HG03469 (cell line): ENCODE measurements around the gene PIK3R1.
"Not testable (repeated sequence)": the region's sequence is repeated elsewhere in the genome, so short reads cannot be mapped to it uniquely, and the experiment has no call there.

ENCODE experiments used
- ATAC-seq: cut with Tn5 transposase; IDR thresholded peaks from one replicate; pipeline ENCODE4 v1.9.1; 2021; ENCODE audit warnings: mild to moderate bottlenecking, moderate library complexity, moderate number of reproducible peaks; ENCODE audit not compliant: unreplicated experiment

PIK3R1 gene

DNA sequence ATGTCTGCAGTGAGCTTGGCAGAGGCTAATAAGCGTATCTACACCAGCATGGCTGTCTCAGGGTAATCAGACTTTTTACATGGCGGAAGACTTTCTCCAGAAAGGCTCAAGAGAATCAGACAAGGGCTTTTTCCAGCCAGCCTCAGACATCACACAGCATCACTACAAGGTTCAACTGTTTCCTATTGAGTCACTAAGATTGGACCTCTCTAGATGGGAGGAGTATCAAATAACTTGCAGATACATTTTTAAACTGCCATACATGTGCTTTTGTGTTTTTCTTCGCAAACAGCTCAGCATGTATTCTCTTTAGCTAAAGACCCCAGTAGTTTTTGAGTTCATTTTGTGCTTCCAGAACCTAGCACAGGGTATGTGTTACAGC lies 22.9 kb upstream of the PIK3R1 start:
- ATAC-seq, result no peak

DNA sequence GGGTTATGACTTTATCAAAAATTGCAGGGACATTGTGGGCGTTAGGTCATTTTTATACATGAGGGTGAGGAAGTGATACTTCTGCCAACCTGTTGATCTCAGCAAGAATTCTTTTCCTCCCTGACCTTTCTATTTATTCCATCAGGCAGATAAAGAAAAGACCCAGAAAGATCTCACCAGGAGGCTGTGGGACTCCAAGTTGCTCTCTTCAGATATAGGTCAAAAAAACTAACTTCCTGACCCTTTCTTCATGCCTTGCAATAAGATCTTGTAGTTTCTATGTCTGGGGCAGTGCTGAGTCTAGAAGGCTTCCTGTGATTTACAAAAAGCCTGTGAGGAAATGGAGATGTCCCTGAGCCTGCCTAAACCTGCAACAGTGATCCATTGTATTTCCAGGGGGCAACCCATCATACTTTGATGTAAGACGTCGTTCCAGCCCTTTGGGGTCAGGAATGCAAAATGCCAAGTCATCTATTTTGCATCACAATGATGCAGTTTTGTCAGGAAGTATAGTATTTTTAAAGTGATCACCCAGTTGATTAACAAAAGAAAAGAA lies 22.0 kb upstream of the PIK3R1 start:
- ATAC-seq, result no peak

DNA sequence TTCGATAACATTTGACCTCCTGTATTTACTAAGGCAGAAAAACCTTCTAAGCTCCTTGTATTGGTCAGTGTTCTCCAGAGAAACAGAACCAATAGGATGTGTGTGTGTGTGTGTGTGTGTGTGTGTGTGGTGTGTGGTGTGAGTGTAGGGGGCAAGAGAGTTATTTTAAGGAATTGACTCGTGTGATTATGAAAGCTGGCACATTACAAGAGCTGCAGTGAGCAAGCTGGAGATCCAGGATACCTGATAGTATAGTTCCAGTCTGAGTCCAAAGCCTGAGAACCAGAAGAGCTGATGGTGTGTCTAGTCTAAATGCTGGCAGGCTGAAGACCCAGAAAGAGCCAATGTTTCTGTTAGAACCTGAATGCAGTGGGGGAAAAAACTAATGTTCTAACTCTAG lies 21.2 kb upstream of the PIK3R1 start:
- ATAC-seq, result no peak

DNA sequence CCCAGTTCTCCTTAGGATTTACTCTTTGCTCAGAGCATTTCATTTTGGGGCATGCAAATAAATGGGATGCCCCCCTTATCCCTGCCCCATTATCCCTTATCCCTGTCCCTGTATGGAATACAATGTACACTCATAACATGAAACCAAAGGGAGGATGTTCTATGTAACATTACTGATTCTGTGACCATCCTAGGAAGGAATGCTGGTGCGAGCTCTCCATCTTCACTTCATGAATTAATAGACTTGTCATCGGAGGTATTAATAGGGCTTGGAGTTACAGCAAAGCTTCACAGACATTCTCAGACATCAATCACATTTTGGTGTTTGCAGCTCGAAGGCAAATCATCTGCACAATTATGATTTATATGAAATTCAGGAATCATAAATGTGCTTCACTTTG lies 20.4 kb upstream of the PIK3R1 start:
- ATAC-seq, result no peak

DNA sequence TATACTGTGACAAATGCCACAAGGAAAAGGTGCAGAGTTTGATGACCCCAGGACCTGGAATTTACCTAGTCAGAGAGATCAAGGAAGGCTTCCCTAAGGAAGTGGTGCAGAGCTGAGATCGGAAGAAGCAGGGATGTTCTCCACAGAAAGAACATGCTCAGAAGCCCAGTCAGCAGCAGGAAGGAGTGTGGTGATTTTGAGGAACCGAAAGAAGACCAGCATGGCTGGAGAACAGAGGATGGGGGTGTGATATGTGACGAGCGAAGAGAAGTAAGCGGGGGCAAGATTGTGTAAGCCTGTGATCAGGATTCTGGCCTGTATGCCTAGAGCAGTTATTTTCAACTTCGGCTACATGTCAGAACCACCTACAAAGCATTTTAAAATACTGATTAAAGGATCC lies 18.7 kb upstream of the PIK3R1 start:
- peak; percentile 98 for ATAC-seq

DNA sequence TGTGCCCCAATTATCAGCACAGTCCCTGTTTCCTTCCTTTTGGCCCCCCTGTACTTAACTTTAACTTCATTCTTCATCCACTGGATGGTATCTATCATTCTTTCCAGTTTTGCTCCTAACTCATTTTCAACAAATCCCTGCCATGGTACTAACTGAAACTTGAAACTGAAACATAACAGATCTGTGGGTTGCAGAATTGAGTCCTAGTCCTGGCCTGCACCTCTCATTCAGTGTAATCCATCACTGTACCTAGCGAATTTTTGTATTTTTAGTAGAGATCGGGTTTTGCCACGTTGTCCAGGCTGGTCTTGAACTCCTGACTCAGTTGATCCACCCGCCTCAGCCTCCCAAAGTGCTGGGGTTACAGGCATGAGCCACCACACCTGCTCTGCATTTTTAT lies 15.3 kb upstream of the PIK3R1 start:
- ATAC-seq, result no peak

DNA sequence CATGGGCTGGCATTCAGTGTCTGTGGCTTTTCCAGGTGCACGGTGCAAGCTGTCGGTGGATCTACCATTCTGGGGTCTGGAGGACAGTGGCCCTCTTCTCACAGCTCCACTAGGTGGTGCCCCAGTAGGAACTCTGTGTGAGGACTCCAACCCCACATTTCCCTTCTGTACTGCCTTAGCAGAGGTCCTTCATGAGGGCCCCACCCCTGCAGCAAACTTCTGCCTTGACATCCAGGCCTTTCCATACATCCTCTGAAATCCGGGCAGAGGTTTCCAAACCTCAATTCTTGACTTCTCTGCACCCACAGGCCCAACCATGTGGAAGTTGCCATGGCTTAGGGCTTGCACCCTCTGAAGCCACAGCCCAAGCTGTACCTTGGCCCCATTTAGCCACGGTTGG lies 4.9 kb upstream of the PIK3R1 start:
- not testable (repeated sequence) for ATAC-seq

DNA sequence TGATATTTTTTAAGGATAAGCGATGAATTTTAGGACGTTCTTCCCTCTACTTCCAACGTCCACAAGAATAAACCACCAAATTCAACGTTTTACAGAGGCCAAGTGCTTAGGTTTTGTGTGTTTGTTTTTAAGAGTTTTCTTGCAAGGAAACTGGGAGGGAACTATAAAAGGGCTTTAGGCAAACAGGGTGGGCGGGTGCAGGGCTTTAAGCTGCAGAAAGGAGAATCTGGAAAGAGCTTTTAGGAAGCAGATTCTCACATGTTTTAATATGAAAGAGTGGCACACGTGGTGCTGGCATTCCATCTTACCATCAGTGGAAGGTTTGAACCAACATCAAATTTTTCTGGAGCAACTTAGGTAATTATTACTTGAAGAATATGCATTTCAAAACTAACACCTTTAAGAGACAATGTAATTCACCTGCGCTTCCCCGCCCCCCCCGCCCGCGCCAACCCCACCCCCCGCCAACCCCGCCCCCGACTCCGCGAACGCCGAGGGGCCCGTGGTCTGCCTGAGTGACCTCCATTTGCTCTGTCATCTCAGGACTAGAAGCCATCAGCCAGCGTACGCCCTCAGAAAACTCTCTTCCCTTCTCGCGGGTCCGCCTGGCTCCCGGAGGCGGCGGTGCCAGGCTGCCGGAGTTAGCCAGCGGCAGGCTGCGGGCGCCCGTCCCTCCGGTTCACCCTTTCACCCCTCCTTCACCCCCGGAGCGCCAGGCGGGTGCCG lies 911 bp upstream of the PIK3R1 start:
- ATAC-seq, result no peak

DNA sequence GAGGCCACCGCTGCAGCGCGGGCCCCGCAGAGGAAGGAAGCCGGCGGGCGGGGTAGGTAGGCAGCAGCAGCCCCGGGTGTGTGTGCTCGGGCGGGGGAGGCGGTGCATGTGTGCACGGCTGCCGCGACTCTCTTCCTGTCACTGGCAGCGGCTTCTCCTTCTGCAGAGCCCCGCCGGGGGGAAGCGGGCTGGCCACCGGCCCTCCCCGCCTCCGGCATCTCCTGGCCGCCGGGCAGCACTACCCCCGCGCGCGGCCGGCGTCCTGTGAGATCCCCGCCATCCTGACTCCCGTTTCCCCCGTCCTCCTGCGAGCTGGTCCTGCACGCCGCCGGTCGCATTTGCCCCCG lies 315 bp downstream of the PIK3R1 start:
- peak; percentile 25 for ATAC-seq

DNA sequence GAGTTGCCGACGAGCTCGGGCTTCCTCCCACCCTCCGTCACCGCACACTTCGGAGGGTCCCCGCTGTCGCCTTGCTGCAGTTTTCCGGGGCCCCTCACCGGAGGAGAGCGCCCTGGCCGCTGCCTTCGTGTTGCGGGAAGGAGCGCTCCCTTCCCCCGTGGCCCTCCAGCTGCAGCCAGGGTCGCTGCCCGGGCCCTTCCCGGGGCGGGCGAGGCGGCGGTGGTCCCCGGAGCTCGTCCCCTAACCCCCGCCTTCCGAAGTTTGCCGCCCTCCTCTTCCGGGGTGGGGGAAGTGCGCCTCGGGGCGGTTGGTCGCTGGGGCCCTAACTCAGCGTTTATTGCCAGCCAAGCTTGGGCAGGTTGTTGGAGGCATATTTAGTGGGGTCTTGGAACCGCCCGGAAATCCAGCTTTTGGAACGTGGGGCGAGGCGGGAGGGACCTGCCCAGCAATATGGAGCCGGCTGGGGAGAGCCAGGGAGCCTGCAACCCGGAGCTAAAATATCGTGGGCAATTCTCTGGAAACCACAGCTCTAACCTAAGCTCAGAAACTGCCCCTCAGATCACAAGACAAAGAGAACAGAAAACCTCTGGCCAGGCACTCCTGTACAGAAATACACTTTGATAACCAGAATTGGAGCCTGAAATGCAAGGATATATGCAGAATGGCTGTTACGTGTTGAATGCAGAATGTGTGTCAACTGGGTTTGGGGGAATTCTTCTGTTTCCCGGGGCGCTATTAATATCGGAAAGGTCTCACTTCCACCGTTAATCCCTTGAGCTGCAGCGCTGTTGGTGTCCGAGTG lies 890 bp downstream of the PIK3R1 start:
- ATAC-seq, result no peak

DNA sequence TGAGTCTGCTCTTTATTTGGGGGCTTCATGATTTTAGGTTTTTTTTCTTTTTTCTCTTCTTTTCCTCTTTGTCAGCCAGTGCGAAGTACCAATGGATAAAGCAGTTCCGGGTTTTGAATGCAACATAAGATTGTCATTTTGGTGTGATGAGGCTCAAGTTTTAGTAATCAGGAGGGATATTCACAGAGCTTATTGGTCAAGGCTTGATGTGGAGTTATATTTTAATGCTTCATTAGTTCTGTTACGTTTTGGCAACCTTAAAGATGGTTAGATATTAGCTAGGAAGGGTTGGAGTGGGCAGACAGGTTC lies 1.4 kb downstream of the PIK3R1 start:
- ATAC-seq, result no peak

DNA sequence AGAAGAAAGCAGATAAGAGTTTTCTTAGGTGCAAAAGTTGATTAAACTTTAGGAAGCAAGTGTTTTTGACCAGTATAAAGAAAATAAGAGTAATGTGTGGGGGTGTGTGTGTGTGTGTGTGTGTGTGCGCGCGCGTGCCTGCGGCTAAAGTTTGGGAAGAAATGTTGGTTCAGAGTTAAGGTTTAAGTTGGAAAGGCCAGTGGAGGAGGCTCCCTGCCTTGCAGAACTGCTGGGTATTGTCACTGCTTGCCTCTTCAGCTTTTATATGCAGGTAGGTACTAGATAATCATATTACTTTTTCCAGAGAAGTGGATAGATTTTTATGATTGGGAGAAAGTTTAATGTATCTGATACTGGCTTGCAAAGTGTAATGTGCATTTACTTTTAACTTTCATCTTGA lies 2.0 kb downstream of the PIK3R1 start:
- no peak for ATAC-seq

DNA sequence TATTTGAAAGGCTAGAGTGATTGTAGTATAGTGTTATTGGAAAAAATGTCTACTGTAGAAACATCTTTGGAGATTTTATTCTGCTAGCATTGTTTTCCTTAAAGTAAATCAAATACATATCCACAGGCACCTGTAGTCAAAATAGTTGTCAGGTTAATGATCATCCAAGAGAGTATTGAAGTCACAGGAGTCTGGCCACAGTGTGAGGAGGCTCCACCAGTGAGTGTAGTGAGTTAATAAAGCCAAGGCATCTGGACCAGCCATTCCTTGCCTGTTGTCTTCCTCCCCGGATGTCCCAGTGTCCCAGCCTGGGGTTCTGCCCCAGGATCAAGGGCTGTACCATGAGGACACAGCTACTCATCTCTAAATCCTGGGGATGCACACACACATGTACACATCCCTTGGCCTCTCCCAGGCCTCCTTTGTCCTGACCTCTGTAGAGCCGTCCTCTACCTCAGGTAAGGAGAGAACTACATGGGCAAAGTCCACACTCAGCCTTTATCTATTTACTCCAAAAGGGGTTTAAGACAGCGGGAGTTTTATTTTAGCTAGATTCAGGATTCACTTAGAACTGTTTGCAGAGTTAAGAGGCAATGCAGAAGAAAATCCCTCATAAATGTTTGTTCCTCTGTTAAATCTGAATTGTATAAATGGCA lies 3.7 kb downstream of the PIK3R1 start:
- no peak for ATAC-seq

DNA sequence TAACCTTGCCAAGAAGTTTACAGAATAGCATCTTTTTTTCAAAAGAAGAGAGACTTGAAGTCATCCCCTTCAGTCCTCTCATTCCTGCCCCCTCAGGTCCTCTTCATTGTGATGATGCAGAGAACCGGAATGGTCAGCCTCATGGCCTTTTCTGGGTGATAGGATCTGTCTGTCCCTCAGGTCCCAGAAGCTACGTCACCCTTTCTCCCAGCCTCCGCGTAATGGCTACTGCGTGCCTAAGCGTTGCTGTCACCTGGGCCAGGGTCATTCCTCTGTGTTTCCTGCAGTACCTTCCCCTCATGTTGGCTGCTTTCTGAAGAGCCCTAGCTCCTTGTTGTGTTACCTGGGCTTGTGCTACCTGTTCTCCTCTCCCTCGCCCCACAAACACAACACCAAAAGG lies 4.7 kb downstream of the PIK3R1 start:
- no peak for ATAC-seq

DNA sequence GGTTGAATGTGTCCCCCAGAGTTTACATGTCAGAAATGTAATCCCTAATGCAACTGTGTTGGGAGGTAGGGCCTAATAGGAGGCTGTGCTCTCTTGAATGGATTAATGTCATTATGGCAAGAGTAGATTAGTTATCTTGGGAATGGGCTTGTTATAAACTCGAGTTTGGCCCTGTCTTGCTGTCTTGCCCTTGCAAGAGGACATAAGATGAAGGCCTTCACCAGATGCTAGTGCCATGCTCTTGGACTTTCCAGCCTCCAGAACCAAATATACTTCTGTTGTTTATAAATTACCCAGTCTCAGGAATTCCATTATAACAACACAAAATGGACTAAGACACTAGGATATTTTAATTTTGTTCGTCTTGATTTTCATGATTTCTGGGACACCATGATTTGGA lies 5.4 kb downstream of the PIK3R1 start:
- no peak for ATAC-seq

DNA sequence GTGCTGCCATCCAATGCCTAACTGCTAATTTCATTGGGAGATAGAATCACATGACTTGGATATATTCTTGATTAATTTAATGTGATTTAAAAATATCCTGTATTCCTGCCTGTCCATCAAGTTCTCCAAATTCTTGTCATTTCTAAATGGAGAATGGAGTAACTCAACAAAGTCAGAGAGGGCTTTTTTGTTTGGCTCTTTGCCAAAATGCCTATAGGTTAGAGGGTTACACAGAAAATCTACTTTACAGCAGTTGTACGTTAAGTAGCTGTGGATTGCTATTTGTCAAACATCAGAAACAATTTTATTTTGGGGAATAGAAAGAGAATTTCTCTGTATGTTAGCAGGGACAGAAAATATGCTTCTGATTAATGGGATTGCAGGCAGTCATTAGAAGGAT lies 5.9 kb downstream of the PIK3R1 start:
- ATAC-seq, result no peak

DNA sequence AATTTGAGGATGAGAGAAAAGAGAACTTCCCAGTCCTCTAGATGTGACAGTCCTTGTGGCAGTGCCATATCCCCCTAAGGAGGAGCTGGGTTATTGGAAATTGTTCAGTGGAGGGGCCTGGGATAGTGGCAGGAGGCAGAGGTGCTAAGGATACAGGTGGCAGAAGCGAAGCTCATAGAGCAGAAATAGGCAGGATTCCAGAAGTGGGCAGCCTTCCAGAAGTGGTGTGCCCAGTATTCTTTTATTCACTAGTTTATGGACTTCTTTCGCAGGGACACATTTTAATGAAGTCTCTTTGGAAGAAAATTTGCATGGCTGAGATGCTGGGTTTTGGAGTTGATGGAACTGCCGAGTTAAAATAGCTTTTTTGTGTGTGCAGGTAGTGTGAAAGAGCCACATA lies 6.8 kb downstream of the PIK3R1 start:
- no peak for ATAC-seq

DNA sequence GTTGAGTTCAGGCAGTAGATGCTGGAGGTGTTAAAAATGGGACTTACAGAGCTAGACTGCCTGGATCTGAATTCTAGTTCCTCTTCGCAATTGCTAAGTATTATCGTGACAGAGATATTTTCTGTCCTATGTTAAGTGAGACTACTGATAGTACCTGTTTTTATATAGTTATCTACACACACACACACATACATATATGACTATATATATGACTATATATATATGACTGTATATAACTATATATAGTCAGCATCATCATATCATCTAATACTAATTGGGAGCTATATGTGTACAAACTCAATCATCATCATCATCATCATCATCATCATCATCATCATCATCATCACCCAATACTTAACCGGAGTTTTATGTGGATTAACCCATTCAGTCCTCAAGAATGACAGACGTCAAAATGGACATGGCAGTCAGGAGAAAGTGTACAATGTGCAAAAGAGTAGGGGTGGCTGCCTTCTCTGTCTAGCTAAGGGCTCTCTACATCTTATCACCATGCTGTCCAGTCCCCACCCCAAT lies 7.3 kb downstream of the PIK3R1 start:
- ATAC-seq, result no peak

DNA sequence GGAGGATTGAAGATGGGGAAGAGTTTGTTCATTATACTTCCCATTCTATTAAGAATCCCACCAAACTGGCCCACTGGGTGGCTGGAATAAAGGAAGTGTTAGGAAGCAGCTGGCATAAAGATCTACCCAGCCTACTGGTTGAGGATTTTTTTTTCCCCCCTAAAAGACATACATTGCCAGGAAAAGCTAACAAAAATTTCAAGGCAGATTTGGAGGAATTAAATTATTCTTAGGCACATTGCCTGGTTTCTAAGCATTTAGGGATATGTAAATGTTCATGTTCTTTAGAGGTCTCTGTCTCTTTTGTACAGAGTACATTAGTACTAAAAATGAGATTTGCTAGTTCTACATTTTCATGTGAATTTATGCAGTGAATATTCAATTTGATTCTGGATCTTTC lies 8.3 kb downstream of the PIK3R1 start:
- no peak for ATAC-seq

DNA sequence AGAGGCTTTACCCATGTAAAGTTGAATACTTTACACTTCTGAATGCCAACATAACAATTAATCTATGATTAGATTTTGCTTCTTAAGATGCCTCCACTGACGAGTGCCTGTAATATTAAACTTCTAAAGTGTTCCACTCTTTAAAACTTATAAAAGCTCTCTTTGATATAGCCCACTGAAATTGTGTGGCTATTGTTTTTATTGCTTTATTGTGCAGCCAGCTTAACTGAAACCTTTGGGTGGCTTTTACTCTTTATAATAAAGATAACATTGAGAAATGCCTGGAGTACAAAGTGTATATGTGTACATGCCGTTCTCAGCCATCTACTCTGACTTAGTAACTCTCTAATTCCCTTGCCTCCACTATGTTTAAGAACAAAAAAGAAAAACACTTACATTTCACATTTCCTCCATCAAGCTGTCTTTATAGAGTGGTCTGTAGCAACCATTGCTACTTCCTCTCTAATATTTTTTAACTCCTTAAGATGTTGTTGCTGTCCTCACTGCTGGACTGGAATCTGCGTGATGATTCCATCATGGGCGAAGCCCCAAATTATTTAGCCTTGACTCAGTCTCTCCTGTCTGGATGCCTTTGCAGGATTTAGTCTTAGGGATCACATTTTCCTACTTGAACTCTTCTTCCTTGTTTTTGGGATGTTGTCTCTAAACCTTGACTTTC lies 9.1 kb downstream of the PIK3R1 start:
- no peak for ATAC-seq

DNA sequence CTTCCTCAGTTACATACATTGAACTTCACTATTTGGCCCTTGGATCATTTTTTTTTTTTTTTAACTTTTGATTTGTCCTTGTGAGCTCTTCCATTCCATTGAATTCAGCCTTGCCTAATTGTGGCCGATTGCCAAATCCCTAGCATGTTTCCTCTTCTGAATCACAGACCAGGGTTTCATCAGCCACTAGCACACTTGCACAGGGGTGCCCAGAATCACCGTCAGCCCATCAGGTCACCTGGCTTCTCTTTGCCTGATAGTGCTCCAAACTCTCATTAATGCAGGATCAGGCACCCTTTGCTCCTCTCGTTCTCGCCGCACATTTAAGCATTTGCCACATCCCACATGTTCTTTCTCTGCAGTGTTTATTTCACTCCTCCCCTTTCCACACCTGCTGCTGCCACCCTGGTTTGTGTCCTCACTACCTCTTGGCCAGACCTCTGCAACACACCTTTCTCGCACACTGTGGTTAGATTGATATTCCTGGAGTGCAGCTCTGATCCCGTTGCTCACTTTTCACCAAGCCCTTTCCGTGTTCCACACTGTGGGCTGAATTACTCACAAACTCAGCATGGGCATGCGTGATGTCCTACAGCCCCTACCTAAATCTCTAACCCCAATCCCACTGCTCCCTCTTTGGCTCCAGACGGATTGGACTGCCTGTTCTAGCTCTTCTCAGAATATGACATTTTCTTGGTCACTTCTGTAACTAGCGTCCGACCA lies 9.8 kb downstream of the PIK3R1 start:
- ATAC-seq, result no peak
